Measurements from ENCODE around the gene TM4SF4.
A peak's percentile ranks its signal among the peaks of the same experiment; 100 is the strongest.

The TM4SF4 gene

DNA sequence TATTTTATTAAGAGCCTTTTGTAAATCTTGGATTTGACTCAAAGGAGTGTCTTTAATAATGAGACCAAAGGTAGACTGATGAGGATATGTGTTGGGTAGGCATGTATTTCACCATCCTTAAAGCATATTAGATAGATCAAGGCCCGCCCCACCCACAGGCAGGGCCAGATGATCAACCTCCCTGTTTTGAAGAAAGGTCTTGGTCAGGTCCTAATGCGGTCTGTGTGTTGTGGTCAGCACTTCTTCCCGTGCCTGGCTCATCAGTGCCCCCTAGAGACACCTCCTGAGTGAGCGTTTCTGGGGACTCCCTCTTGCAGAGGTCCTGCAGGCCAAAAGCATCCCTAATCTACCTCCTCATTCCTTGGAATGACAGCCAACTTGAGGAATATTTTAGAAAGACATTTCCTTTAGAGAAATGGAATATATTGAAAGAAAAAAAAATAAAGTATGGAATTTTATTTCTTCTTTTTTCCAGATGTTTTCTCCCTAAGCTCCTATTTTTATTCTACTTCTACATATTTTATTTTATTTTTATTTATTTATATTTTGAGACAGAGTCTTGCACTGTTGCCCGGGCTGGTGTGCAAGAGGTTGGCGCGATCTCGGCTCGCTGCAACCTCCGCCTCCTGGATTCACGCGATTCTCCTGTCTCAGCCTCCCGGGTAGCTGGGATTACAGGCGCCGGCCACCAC is 6.0 kb downstream of the TM4SF4 start:
- DNase-seq (ENCODE audit: low spot score), result peak; percentile 63
- H3K79me1 ChIP-seq (ENCODE audit: low read depth, low read length), result no peaks in the 10 kb centered on the region
- H3K14ac ChIP-seq (ENCODE audit: low read length), result no peak overlapping the region
- no peak overlapping the region for H3K9ac ChIP-seq (ENCODE audit: low read depth, low read length, poor library complexity)
- no peak overlapping the region for H3K23ac ChIP-seq (ENCODE audit: low read depth, low read length, poor library complexity)
- H3K27ac ChIP-seq (replicated peaks; ENCODE audit: low read length), result no peak overlapping the region
- no peak overlapping the region for H2BK5ac ChIP-seq (ENCODE audit: low read length)
- H3K4me3 ChIP-seq (ENCODE audit: low read length in 2 of 2), result no peak overlapping the region
- H3K4me1 ChIP-seq (ENCODE audit: control insufficient read depth in 2 of 2, insufficient read depth in 1 of 2, low read depth in 1 of 2, low read length in 2 of 2), result no peaks in the 10 kb centered on the region
- no peak overlapping the region for H3K18ac ChIP-seq (ENCODE audit: low read length)
- H2BK120ac ChIP-seq (ENCODE audit: low read depth, low read length), result no peak overlapping the region
- no peak overlapping the region for H2AK5ac ChIP-seq (ENCODE audit: low read depth, low read length)
- no peaks in the 10 kb centered on the region for H3K9me3 ChIP-seq (replicated peaks in 1 of 2; ENCODE audit: control insufficient read depth in 2 of 2, insufficient read depth in 1 of 2, low read depth in 1 of 2, low read length in 2 of 2)
- H2BK12ac ChIP-seq (ENCODE audit: low read length), result no peak overlapping the region
- no peaks in the 10 kb centered on the region for H3K36me3 ChIP-seq (replicated peaks in 1 of 2; ENCODE audit: control insufficient read depth in 2 of 2, insufficient read depth in 2 of 2, low read length in 2 of 2)
- no peak overlapping the region for H3K4ac ChIP-seq (ENCODE audit: low read length)
- no peak overlapping the region for H3K4me2 ChIP-seq (ENCODE audit: insufficient read depth, low read length, poor library complexity, severe bottlenecking)
- H4K91ac ChIP-seq (ENCODE audit: low read depth, low read length, poor library complexity), result no peak overlapping the region
- H3K27me3 ChIP-seq (ENCODE audit: control insufficient read depth in 3 of 3, insufficient read depth in 3 of 3, low read depth in 1 of 3, low read length in 3 of 3), result no peaks in the 10 kb centered on the region
- no peak overlapping the region for H2BK15ac ChIP-seq (ENCODE audit: low read length)
- peak overlapping the region; percentile 57 for H2AFZ ChIP-seq (ENCODE audit: low read length)
- no peak overlapping the region for H4K8ac ChIP-seq (ENCODE audit: low read depth, low read length)
- no CpG with 5 or more reads among the region's 15 CpGs for WGBS, 2 donors (ENCODE audit: extremely low coverage in 2 of 2, insufficient read length in 2 of 2, insufficient replicate concordance in 1 of 2)

DNA sequence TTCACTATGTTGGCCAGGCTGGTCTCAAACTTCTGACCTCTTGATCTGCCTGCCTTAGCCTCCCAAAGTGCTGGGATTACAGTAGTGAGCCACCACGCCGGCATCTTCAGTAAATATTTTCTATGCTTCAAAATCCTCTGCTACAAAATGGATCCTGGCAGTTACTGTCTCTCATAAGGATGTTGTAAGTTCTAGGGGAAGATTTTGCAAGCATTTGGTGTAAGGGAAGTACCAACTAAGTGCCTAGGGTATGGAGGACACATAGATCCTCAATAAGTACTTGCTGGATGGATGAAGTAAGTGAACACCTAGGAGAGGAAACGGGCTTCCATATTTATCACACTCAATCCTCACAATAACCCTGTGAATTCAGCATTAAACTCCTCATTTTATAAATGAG is 6.6 kb downstream of the TM4SF4 start:
- Histone ChIP-seq H3K36me3 (replicated peaks in 1 of 2; ENCODE audit: control insufficient read depth in 2 of 2, insufficient read depth in 2 of 2, low read length in 2 of 2) (no peaks in the 10 kb centered on the region), H3K4me3 (ENCODE audit: low read length in 2 of 2) (no peak overlapping the region), H3K18ac (ENCODE audit: low read length) (no peak overlapping the region), H2BK120ac (ENCODE audit: low read depth, low read length) (no peak overlapping the region), H3K14ac (ENCODE audit: low read length) (no peak overlapping the region), H3K4me2 (ENCODE audit: insufficient read depth, low read length, poor library complexity, severe bottlenecking) (no peak overlapping the region), H2AK5ac (ENCODE audit: low read depth, low read length) (no peak overlapping the region), H3K4ac (ENCODE audit: low read length) (no peak overlapping the region), H2AFZ (ENCODE audit: low read length) (no peak overlapping the region), H2BK15ac (ENCODE audit: low read length) (no peak overlapping the region), H2BK5ac (ENCODE audit: low read length) (no peak overlapping the region), H3K9me3 (replicated peaks in 1 of 2; ENCODE audit: control insufficient read depth in 2 of 2, insufficient read depth in 1 of 2, low read depth in 1 of 2, low read length in 2 of 2) (no peaks in the 10 kb centered on the region), H4K91ac (ENCODE audit: low read depth, low read length, poor library complexity) (no peak overlapping the region), H3K9ac (ENCODE audit: low read depth, low read length, poor library complexity) (no peak overlapping the region), H3K79me1 (ENCODE audit: low read depth, low read length) (no peaks in the 10 kb centered on the region), H3K23ac (ENCODE audit: low read depth, low read length, poor library complexity) (no peak overlapping the region), H3K4me1 (ENCODE audit: control insufficient read depth in 2 of 2, insufficient read depth in 1 of 2, low read depth in 1 of 2, low read length in 2 of 2) (no peaks in the 10 kb centered on the region), H3K27ac (replicated peaks; ENCODE audit: low read length) (no peak overlapping the region), H4K8ac (ENCODE audit: low read depth, low read length) (no peak overlapping the region), H2BK12ac (ENCODE audit: low read length) (no peak overlapping the region), H3K27me3 (ENCODE audit: control insufficient read depth in 3 of 3, insufficient read depth in 3 of 3, low read depth in 1 of 3, low read length in 3 of 3) (no peaks in the 10 kb centered on the region)
- no CpG with 5 or more reads among the region's 3 CpGs for WGBS, 2 donors (ENCODE audit: extremely low coverage in 2 of 2, insufficient read length in 2 of 2, insufficient replicate concordance in 1 of 2)
- DNase-seq (ENCODE audit: low spot score), result no peak

DNA sequence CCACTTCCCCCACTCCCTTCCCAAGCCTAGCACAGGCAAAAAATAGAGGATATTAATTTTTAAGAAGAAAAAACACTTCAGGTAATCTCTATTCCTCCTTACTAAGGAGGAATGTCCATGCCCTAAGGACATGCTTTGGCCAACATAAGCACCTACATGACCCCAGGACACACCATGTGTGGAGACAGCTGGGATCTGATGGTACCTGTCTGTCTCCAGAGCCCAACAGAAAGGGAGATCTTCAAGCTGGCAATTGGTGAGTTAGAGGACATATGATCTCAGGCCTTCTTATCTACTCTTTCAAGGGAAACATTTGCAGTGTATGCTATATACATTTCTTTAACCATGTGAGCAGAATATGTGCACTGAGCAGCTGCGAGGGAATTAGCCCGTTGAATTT is 7.0 kb downstream of the TM4SF4 start:
- no peak overlapping the region for H3K27ac ChIP-seq (replicated peaks; ENCODE audit: low read length)
- no peaks in the 10 kb centered on the region for H3K4me1 ChIP-seq (ENCODE audit: control insufficient read depth in 2 of 2, insufficient read depth in 1 of 2, low read depth in 1 of 2, low read length in 2 of 2)
- H3K23ac ChIP-seq (ENCODE audit: low read depth, low read length, poor library complexity), result no peak overlapping the region
- H3K9me3 ChIP-seq (replicated peaks in 1 of 2; ENCODE audit: control insufficient read depth in 2 of 2, insufficient read depth in 1 of 2, low read depth in 1 of 2, low read length in 2 of 2), result no peaks in the 10 kb centered on the region
- H3K4me3 ChIP-seq (ENCODE audit: low read length in 2 of 2), result no peak overlapping the region
- H3K18ac ChIP-seq (ENCODE audit: low read length), result no peak overlapping the region
- no peak overlapping the region for H3K4me2 ChIP-seq (ENCODE audit: insufficient read depth, low read length, poor library complexity, severe bottlenecking)
- no peak for DNase-seq (ENCODE audit: low spot score)
- no peak overlapping the region for H2BK12ac ChIP-seq (ENCODE audit: low read length)
- no peak overlapping the region for H3K4ac ChIP-seq (ENCODE audit: low read length)
- no peak overlapping the region for H4K91ac ChIP-seq (ENCODE audit: low read depth, low read length, poor library complexity)
- no peak overlapping the region for H3K14ac ChIP-seq (ENCODE audit: low read length)
- H2BK5ac ChIP-seq (ENCODE audit: low read length), result no peak overlapping the region
- no peak overlapping the region for H4K8ac ChIP-seq (ENCODE audit: low read depth, low read length)
- no peak overlapping the region for H2BK15ac ChIP-seq (ENCODE audit: low read length)
- no peaks in the 10 kb centered on the region for H3K27me3 ChIP-seq (ENCODE audit: control insufficient read depth in 3 of 3, insufficient read depth in 3 of 3, low read depth in 1 of 3, low read length in 3 of 3)
- H3K79me1 ChIP-seq (ENCODE audit: low read depth, low read length), result no peaks in the 10 kb centered on the region
- no peaks in the 10 kb centered on the region for H3K36me3 ChIP-seq (replicated peaks in 1 of 2; ENCODE audit: control insufficient read depth in 2 of 2, insufficient read depth in 2 of 2, low read length in 2 of 2)
- no CpG with 5 or more reads among the region's 2 CpGs for WGBS, 2 donors (ENCODE audit: extremely low coverage in 2 of 2, insufficient read length in 2 of 2, insufficient replicate concordance in 1 of 2)
- no peak overlapping the region for H2AFZ ChIP-seq (ENCODE audit: low read length)
- H2AK5ac ChIP-seq (ENCODE audit: low read depth, low read length), result no peak overlapping the region
- no peak overlapping the region for H3K9ac ChIP-seq (ENCODE audit: low read depth, low read length, poor library complexity)
- H2BK120ac ChIP-seq (ENCODE audit: low read depth, low read length), result no peak overlapping the region

DNA sequence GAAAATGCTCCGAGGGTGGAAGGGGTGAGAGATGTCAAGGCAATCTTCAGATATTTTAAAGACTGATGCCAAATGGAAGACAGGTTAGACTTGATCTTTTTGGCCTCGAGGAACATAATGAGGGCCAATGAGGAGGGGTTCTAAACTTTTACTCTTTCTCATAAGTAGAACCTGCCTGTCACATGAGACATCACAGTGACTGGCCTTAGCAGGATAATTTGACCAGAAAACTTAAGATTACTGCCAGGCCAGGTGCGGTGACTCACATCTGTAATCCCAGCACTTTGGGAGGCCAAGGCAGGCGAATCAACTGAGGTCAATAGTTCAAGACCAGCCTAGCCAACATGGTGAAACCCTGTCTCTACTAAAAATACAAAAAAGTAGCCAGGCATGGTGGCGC is 12.2 kb downstream of the TM4SF4 start:
- Histone ChIP-seq H2BK5ac (ENCODE audit: low read length) (no peak overlapping the region), H3K18ac (ENCODE audit: low read length) (no peak overlapping the region), H4K8ac (ENCODE audit: low read depth, low read length) (no peak overlapping the region), H2AK5ac (ENCODE audit: low read depth, low read length) (no peak overlapping the region), H2AFZ (ENCODE audit: low read length) (no peak overlapping the region), H3K4me3 (ENCODE audit: low read length in 2 of 2) (no peak overlapping the region), H3K23ac (ENCODE audit: low read depth, low read length, poor library complexity) (no peak overlapping the region), H2BK12ac (ENCODE audit: low read length) (no peak overlapping the region), H2BK15ac (ENCODE audit: low read length) (no peak overlapping the region), H3K9me3 (replicated peaks in 1 of 2; ENCODE audit: control insufficient read depth in 2 of 2, insufficient read depth in 1 of 2, low read depth in 1 of 2, low read length in 2 of 2) (peaks cover 0 to 1% of the 10 kb centered on the region in 2 donors), H3K4me1 (ENCODE audit: control insufficient read depth in 2 of 2, insufficient read depth in 1 of 2, low read depth in 1 of 2, low read length in 2 of 2) (no peaks in the 10 kb centered on the region), H3K27me3 (ENCODE audit: control insufficient read depth in 3 of 3, insufficient read depth in 3 of 3, low read depth in 1 of 3, low read length in 3 of 3) (peaks cover 0 to 3% (median 1%) of the 10 kb centered on the region in 3 experiments), H3K9ac (ENCODE audit: low read depth, low read length, poor library complexity) (no peak overlapping the region), H3K4me2 (ENCODE audit: insufficient read depth, low read length, poor library complexity, severe bottlenecking) (no peak overlapping the region), H3K79me1 (ENCODE audit: low read depth, low read length) (no peaks in the 10 kb centered on the region), H3K36me3 (replicated peaks in 1 of 2; ENCODE audit: control insufficient read depth in 2 of 2, insufficient read depth in 2 of 2, low read length in 2 of 2) (no peaks in the 10 kb centered on the region), H4K91ac (ENCODE audit: low read depth, low read length, poor library complexity) (no peak overlapping the region), H2BK120ac (ENCODE audit: low read depth, low read length) (no peak overlapping the region), H3K4ac (ENCODE audit: low read length) (no peak overlapping the region), H3K14ac (ENCODE audit: low read length) (no peak overlapping the region), H3K27ac (replicated peaks; ENCODE audit: low read length) (no peak overlapping the region)
- WGBS, 2 donors (ENCODE audit: extremely low coverage in 2 of 2, insufficient read length in 2 of 2, insufficient replicate concordance in 1 of 2), result no CpG with 5 or more reads among the region's 5 CpGs
- no peak for DNase-seq (ENCODE audit: low spot score)

Data from neuronal stem cell (in vitro differentiated cells).